ENCODE measurements around the gene GNRH2.
"Not testable (repeated sequence)": the region's sequence is repeated elsewhere in the genome, so short reads cannot be mapped to it uniquely, and the experiment has no call there.

Gene GNRH2

DNA sequence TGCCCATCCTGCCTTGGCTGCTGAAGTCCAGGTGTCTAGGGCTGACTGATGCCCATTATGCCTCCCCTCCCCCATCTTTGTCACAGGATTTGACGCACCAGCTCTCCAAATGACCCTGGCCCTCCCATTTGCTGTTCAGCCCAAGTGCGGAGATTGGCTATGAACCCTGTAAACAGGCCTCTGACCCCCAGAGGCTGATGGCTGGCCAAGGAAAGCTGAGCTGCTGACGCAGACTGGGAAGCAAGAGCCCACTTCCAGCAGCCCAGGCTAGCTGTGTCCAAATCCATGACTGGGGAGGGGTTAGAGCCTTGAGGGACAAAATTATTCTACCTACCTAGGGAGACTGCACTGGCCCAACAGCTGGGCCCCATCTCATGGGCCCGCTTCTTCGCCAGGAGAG is 797 bp upstream of the GNRH2 start:
- DNase-seq (ENCODE audit: low read depth) = no peak

DNA sequence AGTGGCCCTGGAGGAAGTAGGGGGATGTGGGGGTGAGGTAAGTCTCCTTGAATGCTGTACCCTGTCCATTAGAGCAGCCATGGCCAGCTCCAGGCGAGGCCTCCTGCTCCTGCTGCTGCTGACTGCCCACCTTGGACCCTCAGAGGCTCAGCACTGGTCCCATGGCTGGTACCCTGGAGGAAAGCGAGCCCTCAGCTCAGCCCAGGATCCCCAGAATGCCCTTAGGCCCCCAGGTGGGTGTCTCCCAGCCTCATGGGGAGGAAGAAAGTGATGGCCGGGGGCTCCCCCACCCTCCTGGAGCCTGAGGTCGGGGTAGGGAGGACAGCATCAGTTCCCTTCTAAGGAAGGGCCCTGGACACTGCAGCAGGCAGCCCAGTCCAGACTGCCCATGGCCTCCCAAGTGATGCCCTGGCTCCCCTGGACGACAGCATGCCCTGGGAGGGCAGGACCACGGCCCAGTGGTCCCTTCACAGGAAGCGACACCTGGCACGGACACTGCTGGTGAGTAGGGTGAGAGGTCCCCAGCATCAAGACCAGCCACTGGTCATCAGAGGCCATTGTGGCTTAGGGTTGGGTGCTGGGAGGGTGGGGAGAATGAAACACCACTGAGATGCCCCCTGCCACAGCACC is 1.0 kb downstream of the GNRH2 start:
- DNase-seq (ENCODE audit: low read depth) = no peak

DNA sequence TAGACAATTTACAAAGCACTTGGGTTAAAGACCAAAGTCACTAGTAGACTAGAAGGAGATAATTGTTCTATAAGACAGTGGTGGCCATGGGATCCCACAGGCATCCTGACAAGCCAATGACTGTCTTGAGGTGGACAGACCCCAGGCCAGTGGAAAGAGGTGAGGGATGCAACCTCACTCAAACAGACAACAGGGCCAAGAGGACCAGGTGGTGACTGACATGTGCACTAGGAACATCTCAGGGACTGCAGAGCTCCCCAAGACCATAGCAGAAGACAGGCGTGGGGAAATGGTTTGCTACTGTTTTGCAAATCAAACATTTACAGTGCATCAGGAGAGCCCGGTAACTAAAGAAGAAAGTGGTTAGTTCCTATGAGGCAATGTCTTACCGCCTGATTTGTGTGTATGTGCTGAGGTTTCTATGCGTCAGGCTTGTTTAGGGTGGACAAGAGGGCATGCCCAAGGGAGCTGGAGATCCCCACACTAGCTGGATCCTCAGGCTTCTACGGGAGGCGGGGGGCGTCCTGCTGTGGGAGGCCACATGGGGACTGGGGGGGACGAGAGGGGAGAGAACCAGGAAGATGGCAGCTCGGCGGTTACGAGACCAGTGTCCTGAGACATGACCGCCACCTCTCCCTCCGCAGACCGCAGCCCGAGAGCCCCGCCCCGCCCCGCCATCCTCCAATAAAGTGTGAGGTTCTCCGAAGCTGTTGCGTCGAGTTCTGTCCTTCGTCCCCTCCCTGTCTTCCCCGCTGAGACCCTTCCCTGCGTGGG is 1.8 kb downstream of the GNRH2 start:
- DNase-seq (ENCODE audit: low read depth) = peak; percentile 7

DNA sequence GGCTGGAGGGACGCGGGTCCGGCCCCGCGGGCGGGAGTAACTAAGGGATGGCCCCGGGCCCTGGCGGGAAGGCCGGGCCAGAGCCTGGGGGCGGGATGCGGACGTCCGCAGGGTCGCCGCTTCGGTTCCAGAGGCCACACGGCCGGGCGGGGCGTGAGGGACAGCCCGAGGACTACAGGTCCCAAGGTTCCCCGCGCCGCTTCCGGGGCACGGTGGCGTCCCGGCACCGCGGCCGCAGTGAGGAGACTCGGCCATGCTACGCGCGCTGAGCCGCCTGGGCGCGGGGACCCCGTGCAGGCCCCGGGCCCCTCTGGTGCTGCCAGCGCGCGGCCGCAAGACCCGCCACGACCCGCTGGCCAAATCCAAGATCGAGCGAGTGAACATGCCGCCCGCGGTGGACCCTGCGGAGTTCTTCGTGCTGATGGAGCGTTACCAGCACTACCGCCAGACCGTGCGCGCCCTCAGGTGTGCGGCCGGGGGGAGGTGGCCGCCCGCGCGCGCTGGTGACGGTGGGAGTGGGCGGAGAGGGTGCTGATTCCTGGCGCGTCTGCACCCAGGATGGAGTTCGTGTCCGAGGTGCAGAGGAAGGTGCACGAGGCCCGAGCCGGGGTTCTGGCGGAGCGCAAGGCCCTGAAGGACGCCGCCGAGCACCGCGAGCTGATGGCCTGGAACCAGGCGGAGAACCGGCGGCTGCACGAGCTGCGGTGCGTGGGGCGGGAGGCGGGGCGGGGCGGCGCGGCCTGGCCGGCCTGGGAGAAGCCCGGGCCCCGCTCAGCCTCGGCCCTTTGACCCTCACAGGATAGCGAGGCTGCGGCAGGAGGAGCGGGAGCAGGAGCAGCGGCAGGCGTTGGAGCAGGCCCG is 2.6 kb downstream of the GNRH2 start, which contains the start of gene MRPS26:
TSS of gene MRPS26 (plus strand) at position 237 of the 861 bp plus-strand sequence. CDS start at position 254, 17 bp downstream.
- DNase-seq (ENCODE audit: low read depth) = peak; percentile 52

DNA sequence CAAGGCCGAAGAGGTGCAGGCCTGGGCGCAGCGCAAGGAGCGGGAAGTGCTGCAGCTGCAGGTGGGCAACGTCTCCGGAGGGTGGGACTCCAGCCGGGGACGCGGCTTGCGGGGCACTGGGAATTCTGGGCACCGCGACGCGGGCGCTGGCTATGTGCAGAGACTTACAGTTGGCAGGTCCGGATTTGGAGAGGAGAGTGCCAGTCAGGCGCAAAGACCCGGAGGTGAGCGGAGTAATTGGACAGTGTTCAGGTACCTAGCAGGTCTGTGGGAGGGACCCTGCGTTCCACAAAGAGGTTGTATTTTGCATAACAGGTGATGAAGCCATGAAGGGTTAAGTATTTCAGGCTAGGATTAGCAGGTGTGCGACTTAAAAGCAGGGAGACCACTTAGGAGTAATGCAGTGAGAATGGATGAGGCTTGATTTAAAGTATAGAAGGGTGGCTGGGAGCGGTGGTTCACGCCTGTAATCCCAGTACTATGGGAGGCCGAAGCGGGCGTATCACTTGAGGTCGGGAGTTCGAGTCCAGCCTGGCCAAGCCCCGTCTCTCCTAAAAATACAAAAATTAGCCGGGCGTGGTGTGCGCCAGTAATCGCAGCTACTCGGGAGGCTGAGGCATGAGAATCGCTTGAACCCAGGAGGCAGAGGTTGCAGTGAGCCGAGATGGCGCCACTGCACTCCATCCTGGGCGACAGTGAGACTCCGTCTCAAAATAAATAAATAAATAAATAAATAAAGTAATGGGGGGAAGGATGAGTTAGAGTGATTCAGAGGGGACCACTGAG is 3.4 kb downstream of the GNRH2 start:
- DNase-seq (ENCODE audit: low read depth) = no peak

DNA sequence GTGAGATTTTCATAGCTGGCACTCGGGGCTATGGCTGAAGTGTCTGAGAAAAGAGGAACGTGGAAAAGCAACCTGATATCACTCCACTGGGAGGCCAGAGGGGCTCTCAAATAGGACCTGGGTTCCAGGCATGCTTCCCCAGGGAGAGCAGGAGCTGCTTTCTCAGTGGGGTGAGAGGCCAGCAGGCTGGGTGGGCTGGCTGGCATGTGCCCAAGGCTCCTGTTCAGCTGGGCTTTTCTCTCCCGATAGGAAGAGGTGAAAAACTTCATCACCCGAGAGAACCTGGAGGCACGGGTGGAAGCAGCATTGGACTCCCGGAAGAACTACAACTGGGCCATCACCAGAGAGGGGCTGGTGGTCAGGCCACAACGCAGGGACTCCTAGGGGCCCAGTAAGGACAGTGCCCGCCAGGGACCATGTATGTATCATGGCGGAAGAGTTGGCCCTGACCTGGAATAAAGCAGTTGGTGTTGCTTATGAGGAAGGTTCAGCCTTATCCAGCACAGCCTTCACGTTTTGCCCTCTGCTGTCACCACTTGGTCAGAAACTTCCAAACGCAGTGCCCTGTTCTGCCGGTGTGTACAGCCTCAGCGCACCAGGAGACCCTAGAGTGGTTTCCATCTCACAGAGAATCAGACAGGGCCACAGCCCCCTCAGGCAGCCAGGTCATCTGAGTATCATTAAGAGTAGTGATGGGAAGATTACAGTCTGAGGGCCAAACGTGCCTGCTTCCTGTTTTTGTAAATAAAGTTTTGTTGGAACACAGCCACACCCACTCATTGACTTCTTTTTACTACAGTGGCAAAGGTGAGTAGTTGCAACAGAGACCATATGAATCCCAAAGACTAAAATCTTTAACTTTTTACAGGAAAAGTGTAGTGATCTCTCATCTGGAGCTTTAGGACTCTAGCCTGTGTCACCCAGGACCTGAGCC is 4.3 kb downstream of the GNRH2 start:
- no peak for DNase-seq (ENCODE audit: low read depth)

DNA sequence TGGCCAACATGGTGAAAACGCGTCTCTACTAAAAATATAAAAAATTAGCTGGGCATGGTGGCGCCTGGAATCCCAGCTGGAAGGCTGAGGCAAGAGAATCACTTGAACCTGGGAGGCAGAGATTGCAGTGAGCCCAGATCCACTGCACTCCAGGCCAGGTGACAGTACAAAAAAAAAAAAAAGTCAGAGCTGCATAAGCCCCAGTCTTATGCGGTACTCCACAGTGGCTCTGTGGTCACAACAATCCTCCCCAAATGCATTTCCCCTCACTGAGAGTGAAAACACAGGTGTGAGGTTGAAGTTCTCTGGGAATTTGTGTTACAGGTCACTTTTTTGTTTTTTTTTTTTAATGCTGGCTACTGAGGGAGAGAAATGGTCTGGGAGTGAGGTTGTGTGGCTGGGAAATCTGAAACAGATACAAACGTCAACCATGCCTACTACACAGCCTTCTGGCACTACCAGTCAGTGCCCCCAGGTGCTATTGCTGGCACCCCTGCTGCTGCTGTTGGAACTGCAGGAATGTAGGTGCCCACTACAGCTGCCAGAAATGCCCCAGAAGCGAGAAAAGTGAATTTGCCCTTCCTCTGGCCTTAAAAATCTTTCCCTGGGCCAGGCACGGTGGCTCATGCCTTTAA is 8.1 kb downstream of the GNRH2 start:
- no peak for DNase-seq (ENCODE audit: low read depth)

DNA sequence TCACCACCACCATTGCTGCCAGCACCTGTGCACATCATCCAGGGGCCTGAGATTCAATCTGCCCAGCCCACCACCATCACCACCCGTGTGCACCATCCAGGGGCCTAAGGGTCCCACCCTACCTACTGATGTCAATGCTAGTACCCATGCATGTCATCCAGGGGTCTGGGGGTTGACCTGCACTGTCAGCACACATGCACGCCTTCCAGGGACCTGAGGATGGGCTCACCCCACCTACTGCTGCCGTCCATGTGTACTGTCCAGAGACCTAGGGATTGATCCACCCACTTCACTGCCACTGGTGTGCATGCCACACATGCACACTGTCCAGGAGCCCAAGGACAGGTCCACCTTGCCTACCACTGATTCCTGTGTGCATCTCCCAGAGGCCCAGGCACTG is 16.1 kb downstream of the GNRH2 start:
- no peak for DNase-seq (ENCODE audit: low read depth)

DNA sequence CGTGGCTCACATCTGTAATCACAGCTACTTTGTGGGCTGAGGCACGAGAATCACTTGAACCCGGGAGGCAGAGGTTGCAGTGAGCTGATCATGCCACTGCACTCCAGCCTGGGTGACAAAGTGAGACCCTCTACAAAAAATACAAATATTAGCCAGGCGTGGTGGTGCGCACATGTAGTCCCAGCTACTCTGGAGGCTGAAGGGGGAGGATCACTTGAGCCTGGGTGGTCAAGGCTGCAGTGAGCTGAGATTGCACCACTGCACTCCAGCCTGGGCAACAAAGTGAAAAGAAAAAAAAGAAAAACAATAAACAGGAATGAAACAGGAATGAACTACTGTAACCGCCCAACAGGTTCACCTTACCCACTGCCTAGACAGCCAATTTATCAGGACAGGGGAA is 20.7 kb downstream of the GNRH2 start:
- not testable (repeated sequence) for DNase-seq (ENCODE audit: low read depth)

DNA sequence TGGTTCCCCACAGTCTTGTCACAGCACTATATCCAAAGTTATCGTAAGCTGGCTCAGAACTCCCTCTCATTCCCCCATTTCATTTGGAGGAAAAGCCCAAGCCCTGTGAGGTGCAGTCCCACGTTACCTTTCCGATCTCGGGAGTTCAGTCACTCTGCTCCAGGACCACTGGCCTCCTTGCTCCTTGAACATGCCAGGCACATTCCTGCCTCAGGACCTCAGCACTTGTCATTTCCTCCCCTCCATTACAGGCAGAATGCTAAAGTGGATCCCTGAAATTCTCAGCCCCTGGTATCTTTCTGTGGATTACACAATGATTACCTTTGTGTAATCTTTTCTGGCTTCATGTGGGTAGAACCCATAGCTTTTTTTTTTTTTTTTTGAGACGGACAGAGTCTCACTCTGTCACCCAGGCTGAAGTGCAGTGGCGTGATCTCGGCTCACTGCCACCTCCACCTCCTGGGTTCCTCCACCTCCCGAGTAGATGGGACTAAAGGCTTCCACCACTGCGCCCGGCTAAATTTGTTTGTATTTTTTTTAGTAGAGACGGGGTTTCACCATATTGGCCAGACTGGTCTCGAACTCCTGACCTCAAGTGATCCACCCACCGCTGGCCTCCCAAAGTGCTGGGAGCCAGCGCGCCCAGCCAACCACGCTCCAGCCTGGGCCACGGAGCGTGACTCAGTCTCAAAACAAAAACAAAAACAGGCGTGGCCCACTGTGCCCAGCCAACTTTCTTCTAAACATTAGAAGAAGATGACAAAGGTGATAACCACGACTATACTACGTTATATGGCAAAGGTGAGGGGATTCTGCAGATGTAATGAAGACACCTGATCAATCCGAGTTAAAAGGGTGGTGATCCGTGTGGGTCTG is 24.0 kb downstream of the GNRH2 start:
- no peak for DNase-seq (ENCODE audit: low read depth)

DNA sequence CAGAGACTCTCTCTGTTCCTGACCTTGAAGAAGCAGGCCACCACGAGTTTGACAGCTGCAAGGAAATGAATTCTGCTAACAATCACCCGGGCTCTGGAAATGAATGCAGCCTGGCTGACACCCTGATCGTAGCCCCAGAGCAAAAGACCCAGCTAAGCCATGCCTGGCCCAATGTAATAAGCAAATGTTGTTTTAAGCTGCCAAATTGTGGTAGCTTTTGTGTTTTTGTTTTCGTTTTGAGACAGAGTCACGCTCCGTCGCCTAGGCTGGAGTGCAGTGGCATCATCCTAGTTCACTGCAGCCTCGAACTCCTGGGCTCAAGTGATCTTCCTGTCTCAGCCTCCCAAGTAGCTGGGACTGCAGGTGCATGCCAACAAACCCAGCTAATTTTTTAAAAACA is 24.7 kb downstream of the GNRH2 start:
- DNase-seq (ENCODE audit: low read depth) = no peak

DNA sequence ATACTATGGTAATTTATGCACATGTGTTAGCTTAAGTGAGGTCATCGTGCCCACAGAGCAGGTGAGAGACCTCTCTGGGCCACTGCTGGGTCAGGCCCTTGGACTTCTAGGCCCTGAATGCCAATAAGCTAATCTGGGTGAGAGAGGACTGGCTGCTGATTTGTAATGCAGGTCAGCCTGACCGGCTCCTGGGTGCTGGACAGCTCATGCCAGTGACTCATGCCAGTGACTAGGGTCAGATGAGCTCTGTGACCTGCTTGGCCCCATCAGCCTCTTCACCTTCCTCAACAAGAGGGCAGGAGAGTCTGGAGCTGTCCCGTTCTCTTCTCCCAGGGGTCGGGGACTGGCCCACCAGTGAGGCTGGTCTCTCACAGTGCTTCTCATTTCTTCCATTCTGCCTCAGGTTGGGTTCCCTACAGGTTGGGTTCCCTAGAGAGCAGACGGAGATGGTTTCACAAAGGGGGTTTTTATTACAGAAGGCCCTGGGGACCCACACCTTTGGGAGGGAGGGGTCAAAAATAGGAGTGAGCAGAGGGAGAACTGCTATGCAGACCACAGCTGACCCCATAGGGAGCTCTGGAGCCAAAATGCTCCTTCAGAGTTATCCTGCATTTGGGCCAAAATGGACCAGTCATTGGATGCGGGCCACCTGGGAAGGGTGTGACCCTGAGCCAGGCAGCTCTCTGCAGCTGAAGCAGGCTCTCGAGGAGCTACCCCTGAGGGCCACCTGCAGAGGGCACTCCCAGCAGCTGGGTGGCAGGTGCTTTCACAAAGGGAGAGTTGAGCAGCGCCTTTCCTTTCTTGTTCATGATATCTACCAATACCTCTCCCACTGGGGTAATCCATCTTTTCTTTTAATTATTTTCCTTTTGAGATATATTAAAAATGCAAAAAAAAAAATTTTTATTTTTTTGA is 25.8 kb downstream of the GNRH2 start:
- DNase-seq (ENCODE audit: low read depth) = peak; percentile 31

DNA sequence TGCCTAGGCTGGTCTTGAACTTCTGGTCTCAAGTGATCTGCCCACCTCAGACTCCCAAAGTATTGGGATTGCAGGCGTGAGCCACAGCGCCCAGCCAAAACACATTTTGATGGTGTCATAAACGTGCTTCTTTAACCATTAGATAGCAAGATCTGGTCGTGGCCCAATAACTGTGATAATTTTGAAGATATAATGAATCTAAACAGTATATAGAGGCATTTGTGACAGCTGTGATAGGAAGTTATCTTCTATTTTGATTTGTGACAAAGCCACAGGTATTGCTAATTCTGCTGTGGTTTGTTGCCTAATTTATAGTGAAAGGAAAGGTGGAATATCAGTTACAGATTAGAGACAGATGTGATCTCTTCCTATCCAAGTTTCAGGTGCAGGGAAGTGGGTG is 27.3 kb downstream of the GNRH2 start:
- DNase-seq (ENCODE audit: low read depth) = no peak

DNA sequence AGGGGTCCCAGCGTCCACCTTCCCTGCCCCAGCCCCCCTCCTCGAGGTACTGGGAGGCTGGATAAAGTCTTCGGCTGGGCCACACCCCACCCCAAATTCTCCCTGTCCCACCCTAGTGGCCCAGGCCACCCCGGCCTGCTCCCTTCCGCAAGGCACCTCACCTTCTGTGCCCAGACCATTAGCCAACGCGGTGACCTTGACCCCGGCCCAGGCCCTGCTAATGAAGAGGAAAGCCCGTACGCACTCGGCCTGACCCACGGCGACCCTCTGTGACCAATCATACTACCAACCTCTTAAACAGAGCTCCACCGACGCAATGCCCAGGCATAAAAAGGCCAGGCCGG is 27.8 kb downstream of the GNRH2 start:
- DNase-seq (ENCODE audit: low read depth) = no peak

DNA sequence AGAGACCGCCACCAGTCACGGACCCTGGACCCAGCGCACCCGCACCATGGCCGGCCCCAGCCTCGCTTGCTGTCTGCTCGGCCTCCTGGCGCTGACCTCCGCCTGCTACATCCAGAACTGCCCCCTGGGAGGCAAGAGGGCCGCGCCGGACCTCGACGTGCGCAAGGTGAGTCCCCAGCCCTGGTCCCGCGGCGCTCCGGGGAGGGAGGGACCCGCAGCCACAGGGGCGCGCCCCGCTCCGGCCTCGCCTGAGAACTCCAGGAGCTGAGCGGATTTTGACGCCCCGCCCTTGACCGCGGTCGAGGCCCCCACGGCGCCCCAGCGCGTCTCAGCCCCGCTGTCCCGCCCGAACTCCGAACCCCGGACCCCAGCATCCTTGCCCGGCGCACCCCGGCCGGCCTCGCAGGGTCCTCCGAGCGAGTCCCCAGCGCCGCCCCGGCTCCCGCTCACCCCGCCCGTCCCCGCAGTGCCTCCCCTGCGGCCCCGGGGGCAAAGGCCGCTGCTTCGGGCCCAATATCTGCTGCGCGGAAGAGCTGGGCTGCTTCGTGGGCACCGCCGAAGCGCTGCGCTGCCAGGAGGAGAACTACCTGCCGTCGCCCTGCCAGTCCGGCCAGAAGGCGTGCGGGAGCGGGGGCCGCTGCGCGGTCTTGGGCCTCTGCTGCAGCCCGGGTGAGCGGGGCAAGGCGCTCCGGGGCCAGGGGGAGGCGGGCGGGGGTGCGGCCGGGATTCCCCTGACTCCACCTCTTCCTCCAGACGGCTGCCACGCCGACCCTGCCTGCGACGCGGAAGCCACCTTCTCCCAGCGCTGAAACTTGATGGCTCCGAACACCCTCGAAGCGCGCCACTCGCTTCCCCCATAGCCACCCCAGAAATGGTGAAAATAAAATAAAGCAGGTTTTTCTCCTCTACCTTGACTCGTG is 28.4 kb downstream of the GNRH2 start, which contains the start of gene OXT:
TSS of gene OXT (plus strand) at position 11 of the 920 bp plus-strand sequence. CDS start at position 47, 36 bp downstream.
- DNase-seq (ENCODE audit: low read depth) = peak; percentile 68

DNA sequence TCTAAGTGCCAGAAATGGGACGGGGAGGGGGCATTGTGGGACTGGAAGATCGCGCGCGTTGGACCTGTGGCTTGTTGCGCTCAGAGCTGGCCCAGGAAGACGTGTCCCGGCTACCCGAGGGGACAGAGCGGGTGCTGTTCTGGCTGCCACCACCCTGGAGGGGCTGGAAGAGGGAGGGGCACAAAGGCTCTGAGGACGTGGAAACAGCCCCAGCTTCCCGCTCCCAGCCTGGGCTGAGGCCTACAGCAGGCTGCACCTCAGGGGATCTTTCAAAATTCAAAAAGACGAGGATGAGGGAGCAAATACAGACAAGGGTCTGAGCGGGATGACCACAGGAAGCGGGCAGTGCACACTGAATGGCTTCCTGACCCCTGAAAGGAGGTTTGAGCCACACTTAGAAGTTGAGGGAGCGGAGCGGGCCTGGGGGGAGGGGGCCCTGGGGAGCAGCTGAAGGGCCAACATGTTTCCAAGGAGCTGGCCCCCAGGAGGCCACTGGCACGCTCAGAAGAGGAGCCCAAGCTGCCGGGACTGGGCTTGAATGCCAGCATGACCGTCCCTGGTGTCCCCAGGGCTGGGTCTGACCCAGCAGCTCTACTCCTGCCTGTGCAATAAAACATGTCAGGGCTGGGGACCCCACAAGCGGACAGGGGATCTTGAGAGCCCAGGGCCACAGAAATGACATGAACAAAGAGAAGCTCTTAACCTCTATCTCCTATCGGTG is 29.3 kb downstream of the GNRH2 start:
- DNase-seq (ENCODE audit: low read depth) = no peak

All from T follicular helper cell (primary cell).